Osteoblast (primary cell): ENCODE results near the gene KCNK4. TPM values are rescaled to one million over a fixed set of nuclear protein-coding genes. Genes with fewer than 3 reads are reported as not detected.
"Not testable (repeated sequence)": the region's sequence is repeated elsewhere in the genome, so short reads cannot be mapped to it uniquely, and the experiment has no call there.

Experiments
- DNase-seq: peaks from one replicate; pipeline ENCODE4 v3.0.0; 2011; ENCODE audit warnings: low spot score, mixed read lengths; ENCODE audit not compliant: insufficient read length; ENCODE audit errors: missing footprints
- H2AFZ ChIP-seq: 2 replicates; pipeline ENCODE4 v1.6.0; 2011; ENCODE audit warnings: mild to moderate bottlenecking, low read length
- H3K27ac ChIP-seq: 2 replicates; pipeline ENCODE4 v1.5.1; 2011; ENCODE audit warnings: mild to moderate bottlenecking, low read depth, low read length, moderate library complexity
- H3K27me3 ChIP-seq: 2 replicates; pipeline ENCODE4 v1.6.0; 2012; ENCODE audit warnings: mild to moderate bottlenecking, control low read depth, inconsistent platforms, low read length, moderate library complexity; ENCODE audit not compliant: insufficient read depth
- H3K36me3 ChIP-seq: 2 replicates; pipeline ENCODE4 v1.5.1; 2011; ENCODE audit warnings: mild to moderate bottlenecking, low read length, control low read depth, moderate library complexity; ENCODE audit not compliant: insufficient read depth
- H3K4me1 ChIP-seq: 2 replicates; pipeline ENCODE4 v1.5.1; 2011; ENCODE audit warnings: mild to moderate bottlenecking, low read length, control low read depth, moderate library complexity; ENCODE audit not compliant: insufficient read depth
- H3K4me2 ChIP-seq: 2 replicates; pipeline ENCODE4 v1.6.0; 2011; ENCODE audit warnings: mild to moderate bottlenecking, low read length; ENCODE audit not compliant: insufficient read depth
- H3K4me3 ChIP-seq: fragments of 200-600 bp; sonication (generic); 3 replicates; pipeline ENCODE4 v1.5.1; 2012; ENCODE audit warnings: mild to moderate bottlenecking, low read length, inconsistent platforms; ENCODE audit not compliant: insufficient read depth
- H3K79me2 ChIP-seq: 2 replicates; pipeline ENCODE4 v1.6.0; 2012; ENCODE audit warnings: mild to moderate bottlenecking, low read length, control low read depth, inconsistent platforms; ENCODE audit not compliant: insufficient read depth
- H3K9me3 ChIP-seq: 2 replicates; pipeline ENCODE4 v1.5.1; 2011; ENCODE audit warnings: low read depth, low read length, control low read depth
- H4K20me1 ChIP-seq: 2 replicates; pipeline ENCODE4 v1.6.0; 2012; ENCODE audit warnings: mild to moderate bottlenecking, low read length, control low read depth; ENCODE audit not compliant: insufficient read depth
- total RNA-seq: library from RNA; depleted of rRNA; stranded (reverse); fragments of >200 nt; gene quantifications from 2 replicates; pipeline ENCODE4 v1.2.3, GENCODE V29; 2012
- TF ChIP-seq, protein P1 (sequence below): IDR thresholded peaks from 2 replicates; pipeline ENCODE4 v1.5.1; 2011; ENCODE audit warnings: mild to moderate bottlenecking, low read depth, low read length, moderate library complexity; ENCODE audit errors: extremely low read depth

The KCNK4 gene
- total RNA-seq, 1 donor = 0.36 TPM

DNA sequence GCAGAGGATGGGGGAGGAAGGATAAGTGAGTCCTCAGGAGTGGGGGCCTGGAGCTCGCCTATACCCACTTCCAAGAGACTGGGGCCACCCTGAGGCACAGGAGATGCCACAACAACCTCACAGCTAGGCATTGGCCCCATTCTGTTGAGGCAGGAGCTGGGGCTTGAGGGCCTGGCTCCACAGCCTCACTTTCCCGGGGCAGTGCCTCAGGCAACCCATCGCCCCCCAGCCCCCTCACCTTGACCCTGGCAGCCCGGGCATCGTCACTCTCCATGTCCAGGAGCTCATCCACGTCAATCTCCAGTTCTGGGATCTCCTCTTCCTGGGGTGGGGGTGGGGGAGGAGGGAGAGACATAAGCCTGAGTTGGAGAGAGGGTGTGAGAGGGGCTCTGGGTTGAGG, 46.1 kb upstream of the KCNK4 start:
- Histone ChIP-seq H3K4me3 (peak overlapping the region; percentile 97), H3K27ac (no peak overlapping the region), H2AFZ (no peak overlapping the region), H3K4me2 (peak overlapping the region; percentile 91), H3K27me3 (no peaks in the 10 kb centered on the region), H3K79me2 (peaks cover 42% of the 10 kb centered on the region), H3K9me3 (no peaks in the 10 kb centered on the region), H4K20me1 (peaks cover 8% of the 10 kb centered on the region), H3K36me3 (peaks cover 15% of the 10 kb centered on the region), H3K4me1 (peaks cover 33% of the 10 kb centered on the region)
- TF ChIP-seq, protein P1, sequence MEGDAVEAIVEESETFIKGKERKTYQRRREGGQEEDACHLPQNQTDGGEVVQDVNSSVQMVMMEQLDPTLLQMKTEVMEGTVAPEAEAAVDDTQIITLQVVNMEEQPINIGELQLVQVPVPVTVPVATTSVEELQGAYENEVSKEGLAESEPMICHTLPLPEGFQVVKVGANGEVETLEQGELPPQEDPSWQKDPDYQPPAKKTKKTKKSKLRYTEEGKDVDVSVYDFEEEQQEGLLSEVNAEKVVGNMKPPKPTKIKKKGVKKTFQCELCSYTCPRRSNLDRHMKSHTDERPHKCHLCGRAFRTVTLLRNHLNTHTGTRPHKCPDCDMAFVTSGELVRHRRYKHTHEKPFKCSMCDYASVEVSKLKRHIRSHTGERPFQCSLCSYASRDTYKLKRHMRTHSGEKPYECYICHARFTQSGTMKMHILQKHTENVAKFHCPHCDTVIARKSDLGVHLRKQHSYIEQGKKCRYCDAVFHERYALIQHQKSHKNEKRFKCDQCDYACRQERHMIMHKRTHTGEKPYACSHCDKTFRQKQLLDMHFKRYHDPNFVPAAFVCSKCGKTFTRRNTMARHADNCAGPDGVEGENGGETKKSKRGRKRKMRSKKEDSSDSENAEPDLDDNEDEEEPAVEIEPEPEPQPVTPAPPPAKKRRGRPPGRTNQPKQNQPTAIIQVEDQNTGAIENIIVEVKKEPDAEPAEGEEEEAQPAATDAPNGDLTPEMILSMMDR = no peak
- no peak for DNase-seq

- Histone ChIP-seq H3K4me2 (peak overlapping the region; percentile 91), H2AFZ (no peak overlapping the region), H3K79me2 (peaks cover 42% of the 10 kb centered on the region), H3K36me3 (peaks cover 15% of the 10 kb centered on the region), H3K27me3 (no peaks in the 10 kb centered on the region), H3K9me3 (no peaks in the 10 kb centered on the region), H3K4me3 (peak overlapping the region; percentile 97), H4K20me1 (peaks cover 8% of the 10 kb centered on the region), H3K4me1 (peaks cover 29% of the 10 kb centered on the region), H3K27ac (peak overlapping the region; percentile 85)
- TF ChIP-seq, protein P1 = no peak
- DNase-seq = peak; percentile 94
Observed at GRCh38 chr11:64245401-64245796, 45.7 kb upstream of the KCNK4 start.

DNA sequence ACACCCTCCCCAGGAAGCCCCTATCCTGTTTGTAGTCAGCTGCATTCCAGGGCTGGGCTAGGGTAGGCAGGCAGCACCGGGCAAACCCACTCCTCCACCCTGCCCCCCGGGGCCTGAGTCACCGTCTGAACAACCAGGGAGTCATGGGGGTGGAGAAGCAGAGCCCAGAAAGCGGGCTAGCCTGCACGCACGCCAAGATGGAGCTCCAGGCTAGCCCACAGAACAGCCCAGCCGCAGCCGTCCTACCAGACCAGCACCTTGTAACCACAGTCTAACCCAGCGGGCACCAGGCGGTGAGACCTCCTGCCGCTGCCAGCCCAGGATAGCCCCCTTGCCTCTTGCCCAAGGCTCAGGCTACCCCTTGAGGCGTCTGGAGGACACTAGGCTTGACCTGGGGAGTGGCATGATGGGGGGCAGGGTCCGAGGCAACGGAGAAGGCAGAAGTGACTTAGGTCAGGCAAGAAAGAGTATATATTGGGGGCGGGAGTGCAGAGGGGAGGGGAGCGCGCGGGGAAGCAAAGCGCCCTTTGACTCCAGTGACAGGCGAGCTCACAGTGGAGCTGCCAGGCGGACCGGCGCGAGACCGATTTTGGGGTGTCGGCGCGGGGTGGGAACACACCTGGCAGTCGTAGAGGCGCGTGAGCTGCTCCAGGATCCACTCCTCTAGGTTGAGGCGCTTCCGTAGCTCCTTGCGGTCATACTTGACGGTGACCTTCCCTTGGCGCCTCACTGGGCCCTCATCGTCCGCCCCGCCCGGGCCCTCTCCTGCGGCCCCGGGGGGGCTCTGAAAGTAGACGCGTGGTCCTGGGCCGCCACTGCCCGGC, 45.1 kb upstream of the KCNK4 start:
- H2AFZ ChIP-seq = peak overlapping the region; percentile 15
- peak; percentile 100 for DNase-seq
- H3K4me3 ChIP-seq = peak overlapping the region; percentile 97
- H3K36me3 ChIP-seq = peaks cover 15% of the 10 kb centered on the region
- peak overlapping the region; percentile 85 for H3K27ac ChIP-seq
- H3K9me3 ChIP-seq = no peaks in the 10 kb centered on the region
- H3K4me2 ChIP-seq = peak overlapping the region; percentile 91
- H3K4me1 ChIP-seq = peaks cover 30% of the 10 kb centered on the region
- peaks cover 42% of the 10 kb centered on the region for H3K79me2 ChIP-seq
- TF ChIP-seq, protein P1 = no peak
- no peaks in the 10 kb centered on the region for H3K27me3 ChIP-seq
- peaks cover 8% of the 10 kb centered on the region for H4K20me1 ChIP-seq

- H3K4me2 ChIP-seq, H3K9me3 ChIP-seq, DNase-seq, H2AFZ ChIP-seq, H3K27ac ChIP-seq, H3K27me3 ChIP-seq, H4K20me1 ChIP-seq: not testable (repeated sequence)
- Histone ChIP-seq H3K79me2 (peaks cover 42% of the 10 kb centered on the region), H3K4me3 (peak overlapping the region; percentile 97), H3K36me3 (peaks cover 15% of the 10 kb centered on the region), H3K4me1 (peaks cover 30% of the 10 kb centered on the region)
Observed at GRCh38 chr11:64246621-64246870, 44.6 kb upstream of the KCNK4 start.
